Activated effector memory CD4-positive, alpha-beta T cell treated with Interleukin-2 at 50 U/mL for 16 hours (primary cell): ENCODE data around the gene DNMT1.
A peak's percentile ranks its signal among the peaks of the same experiment; 100 is the strongest.

Experiments
- DNase-seq: peaks from one replicate; pipeline ENCODE4 v3.0.0-alpha.2; 2020

Gene DNMT1

DNA sequence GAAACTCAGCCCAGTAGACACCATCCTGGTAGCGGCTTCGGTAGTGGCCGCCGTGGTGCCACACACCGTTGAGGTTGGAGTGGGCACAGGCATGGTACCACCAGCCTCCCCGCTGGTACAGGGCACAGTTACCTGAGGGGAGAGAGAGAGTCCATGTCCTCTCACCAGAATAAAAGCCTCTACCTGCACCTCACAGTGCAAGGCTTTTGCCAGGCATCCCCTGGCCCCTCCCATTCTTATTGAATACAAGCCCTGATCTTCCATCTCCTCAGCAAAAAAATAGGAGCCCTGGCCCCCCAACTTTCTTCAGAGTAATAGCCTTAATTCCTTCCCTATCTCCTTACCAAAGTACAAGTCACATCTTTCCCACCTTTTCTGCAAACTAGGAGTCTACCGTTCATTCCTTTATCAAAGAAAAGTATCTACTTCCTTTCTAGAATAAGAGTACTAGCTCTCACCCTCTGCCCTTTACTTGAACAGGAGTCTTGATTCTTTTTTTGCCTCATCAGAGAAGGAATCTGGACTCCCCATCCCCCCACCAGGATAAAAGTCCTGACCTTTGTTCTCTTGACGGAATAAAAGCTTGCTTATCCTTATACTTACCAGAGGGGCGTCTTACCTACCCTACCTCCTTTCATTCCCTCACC lies 102.0 kb downstream of the DNMT1 start:
- DNase-seq: no peak

- DNase-seq: no peak
Measured at GRCh38 chr19:10091895-10092641, 102.7 kb downstream of the DNMT1 start.

GRCh38 chr19:10091370-10091687 lies 103.4 kb downstream of the DNMT1 start:
- DNase-seq: no peak

DNA sequence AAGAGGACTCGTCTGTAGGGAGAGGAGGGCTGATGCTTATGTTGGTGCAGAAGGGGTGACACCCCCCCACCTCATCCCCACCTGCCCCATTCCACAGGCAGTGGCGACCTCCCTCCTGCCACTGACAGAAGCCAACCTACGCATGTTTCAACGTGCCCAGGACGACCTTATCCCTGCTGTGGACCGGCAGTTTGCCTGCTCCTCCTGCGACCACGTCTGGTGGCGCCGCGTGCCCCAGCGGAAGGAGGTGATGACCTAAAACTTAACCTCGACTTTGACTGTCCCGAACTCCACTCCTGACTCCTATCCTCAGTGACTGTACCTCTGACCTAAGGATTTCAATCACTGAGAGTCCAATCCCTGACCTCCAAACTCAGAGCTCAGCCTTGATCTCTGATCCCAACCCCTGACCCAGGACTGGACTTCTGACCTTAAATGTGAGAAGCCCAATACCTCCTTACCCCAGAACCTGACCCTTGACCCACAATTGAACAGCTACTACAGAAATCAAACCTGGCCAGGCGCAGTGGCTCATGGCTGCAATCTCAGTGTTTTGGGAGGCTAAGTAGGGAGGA lies 104.9 kb downstream of the DNMT1 start:
- DNase-seq: no peak

- no peak for DNase-seq
Measured at GRCh38 chr19:10088949-10089554, 105.7 kb downstream of the DNMT1 start.

DNA sequence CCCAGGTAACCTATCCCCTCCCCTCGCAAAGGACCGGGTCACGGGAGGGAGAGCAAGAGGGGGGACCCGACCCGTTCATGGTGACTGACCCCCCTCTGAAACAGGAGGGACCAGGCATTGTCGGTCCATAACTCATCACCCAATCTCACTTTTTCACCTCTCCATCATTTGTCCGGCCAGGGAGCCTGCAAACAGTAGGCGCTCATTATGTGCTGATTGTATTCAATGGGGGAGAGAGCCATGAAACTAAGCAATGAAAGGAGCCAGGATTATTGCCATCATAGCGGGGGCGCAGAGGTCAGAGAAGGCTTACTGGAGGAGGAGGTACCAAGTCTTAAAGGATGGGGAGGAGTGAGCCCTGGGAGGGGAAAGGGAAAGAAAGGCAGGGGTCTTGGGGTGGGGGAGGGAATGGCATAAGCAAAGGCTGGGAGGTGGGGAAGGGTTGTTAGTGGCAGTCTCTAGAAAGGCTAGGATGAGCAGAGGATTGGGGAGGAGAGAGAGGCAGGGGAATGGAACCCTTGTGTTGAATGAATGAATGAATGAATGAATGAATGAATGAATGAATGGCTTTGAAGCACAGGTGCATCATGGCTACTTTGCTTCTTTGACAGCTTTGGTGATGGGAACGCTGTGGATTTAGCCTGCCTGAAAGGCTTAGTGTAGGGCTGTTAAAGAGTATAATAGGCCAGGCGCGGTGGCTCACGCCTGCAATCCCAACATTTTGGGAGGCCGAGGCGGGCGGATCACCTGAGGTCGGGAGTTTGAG lies 107.3 kb downstream of the DNMT1 start:
- no peak for DNase-seq

DNA sequence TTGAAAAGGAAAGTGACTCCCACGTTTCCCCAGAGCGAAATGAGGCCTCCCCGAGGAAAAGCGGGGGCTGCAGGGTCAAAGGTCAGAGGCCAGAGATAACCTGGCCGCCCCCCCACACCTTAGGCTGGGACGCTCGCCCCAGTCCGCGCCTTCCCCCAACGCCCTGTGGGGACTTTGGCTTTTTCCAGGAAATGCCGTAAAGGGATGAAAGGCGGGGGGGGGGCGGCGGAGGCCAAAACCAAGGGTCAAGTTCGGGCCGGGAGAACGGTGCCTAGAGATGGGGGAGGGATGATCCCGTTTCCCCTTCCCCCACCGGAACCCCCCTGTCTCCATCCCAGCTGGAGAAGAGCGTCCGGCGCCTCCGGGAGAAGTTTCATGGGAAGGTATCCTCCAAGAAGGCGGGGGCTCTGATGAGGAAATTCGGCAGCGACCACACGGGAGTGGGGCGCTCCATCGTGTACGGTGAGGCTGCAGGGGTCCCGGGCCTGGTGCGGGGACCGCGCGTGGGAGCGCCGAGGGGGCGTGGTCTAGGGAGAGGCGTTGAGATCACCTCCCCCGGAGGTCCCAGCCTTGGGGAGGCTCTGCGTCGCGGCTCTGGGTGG lies 108.1 kb downstream of the DNMT1 start:
- no peak for DNase-seq

DNA sequence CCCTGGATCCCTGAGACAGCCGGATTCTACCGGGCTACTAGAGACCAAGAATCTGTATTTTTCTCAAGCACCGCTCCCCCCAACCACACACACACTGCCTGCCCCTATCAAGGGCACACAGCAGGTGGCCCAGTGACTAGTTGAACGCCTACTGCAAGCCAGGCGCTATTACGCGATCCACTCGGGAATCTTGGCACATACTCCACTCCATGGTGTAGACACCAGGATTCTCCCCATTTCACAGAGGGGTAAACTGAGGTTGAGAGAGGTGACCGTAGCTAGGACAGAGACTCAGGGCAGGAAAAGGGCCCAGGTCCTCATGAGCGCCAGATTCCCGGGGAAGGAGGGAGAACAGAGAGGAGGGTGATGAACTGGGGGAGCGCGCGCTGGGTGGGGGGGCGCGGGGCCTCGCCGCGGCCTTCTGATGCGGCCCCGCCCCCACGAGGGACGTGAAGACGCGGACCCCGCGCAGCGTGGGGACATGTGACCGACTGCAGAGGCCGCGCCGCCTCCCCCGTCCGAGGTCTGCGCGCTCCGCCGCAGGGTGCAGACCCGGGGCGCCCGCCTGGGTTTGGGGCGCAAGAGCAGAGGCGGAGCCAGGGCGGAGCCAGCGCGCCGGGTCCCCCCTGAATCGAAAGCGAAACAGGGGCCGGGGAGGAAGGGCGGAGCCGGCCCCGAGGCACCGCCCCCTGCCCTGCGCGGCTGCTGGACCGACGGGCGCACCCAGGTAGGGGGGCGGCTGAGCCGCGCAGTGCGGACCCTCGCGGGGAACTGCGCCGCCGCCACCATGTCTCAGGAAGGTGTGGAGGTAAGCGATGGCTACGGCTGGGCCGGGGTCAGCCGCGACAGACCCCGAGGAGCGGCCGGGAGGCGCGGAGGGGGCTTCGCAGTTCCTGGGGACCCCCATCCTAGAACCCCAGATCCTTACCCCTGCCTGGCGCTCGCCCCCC lies 108.8 kb downstream of the DNMT1 start, which contains the start of gene SHFL:
Gene SHFL, plus strand, starts transcription at position 677 of the 950 bp plus-strand sequence. Its CDS starts 111 bp downstream, at position 788.
- peak; percentile 78 for DNase-seq

DNA sequence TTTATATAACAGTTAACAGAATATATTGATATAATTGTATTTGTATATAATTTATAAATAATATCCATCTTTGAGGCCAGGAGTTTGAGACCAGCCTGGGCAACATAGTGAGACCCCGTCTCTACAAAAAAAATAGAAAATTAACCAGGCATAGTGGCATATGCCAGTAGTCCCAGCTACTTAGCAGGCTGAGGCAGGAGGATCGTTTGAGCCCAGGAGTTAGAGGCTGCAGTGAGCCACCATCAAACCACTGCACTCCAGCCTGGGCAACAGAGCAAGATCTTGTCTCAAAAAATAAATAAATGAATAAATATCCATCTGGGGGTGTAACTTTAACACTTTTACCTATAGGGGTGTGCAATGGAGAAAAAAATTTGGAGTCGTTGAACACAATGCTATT lies 110.0 kb downstream of the DNMT1 start:
- no peak for DNase-seq

DNA sequence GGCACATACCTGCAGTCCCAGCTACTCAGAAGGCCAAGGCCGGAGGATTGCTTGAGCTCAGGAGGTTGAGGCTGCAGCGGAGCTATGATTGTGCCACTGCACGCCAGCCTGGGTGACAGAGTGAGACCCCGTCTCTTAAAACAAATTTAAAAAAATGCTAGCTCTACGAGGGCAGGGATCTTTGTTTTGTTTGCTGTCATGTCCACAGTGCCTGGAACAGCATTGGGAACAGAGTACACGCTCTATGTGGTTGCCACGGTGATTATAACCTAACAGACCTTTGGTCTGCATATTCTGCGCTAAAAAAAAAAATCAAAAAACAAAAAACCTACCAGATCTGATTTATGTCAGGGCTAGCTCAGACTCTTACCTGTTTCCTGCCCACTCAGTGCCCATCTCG lies 110.8 kb downstream of the DNMT1 start:
- no peak for DNase-seq
